CD8-positive, alpha-beta memory T cell (primary cell): ENCODE measurements around the gene NTN4. TPM values are rescaled to one million over a fixed set of nuclear protein-coding genes. Genes with fewer than 3 reads are reported as not detected.

Source experiments
- CTCF ChIA-PET: fragments of 350-600 bp; sonication (Branson Sonifier 250); formaldehyde crosslinking; loops from one replicate; lab custom pipeline; 2021; ENCODE audit warnings: antibody characterized with exemption; lab: Charles Lee
- POLR2A ChIA-PET: fragments of 350-600 bp; sonication (Branson Sonifier 250); formaldehyde crosslinking; loops from one replicate; lab custom pipeline; 2021; ENCODE audit warnings: antibody characterized with exemption; lab: Charles Lee
- DNase-seq, 5 donors: peaks; one replicate each; pipeline versions ENCODE4 v3.0.0 to v3.0.0-alpha.2; 2020 to 2022; ENCODE audit warnings: mixed read lengths in 1 of 5
- H3K27ac ChIP-seq: one replicate; pipeline ENCODE4 v1.7.0; 2013; ENCODE audit warnings: low read depth, mild to moderate bottlenecking, low read length, moderate library complexity
- H3K27me3 ChIP-seq: 2 replicates; pipeline ENCODE4 v1.7.0; 2013; ENCODE audit warnings: low read length, mild to moderate bottlenecking; ENCODE audit not compliant: insufficient read depth, poor library complexity, severe bottlenecking
- H3K36me3 ChIP-seq: 2 replicates; pipeline ENCODE4 v1.7.0; 2013; ENCODE audit warnings: mild to moderate bottlenecking, low read length, moderate library complexity; ENCODE audit not compliant: insufficient read depth
- H3K4me1 ChIP-seq: 2 replicates; pipeline ENCODE4 v1.7.0; 2013; ENCODE audit warnings: mild to moderate bottlenecking, low read length, moderate library complexity; ENCODE audit not compliant: insufficient read depth
- H3K4me3 ChIP-seq: 2 replicates; pipeline ENCODE4 v1.7.0; 2013; ENCODE audit warnings: mild to moderate bottlenecking, low read length
- H3K9me3 ChIP-seq: 2 replicates; pipeline ENCODE4 v1.7.0; 2013; ENCODE audit warnings: mild to moderate bottlenecking, low read length
- H3K27ac Mint-ChIP-seq, 8 donors: one replicate each; pipeline ENCODE4 v1.8.0; 2020 to 2021; ENCODE audit warnings: mixed read lengths in 8 of 8, mild to moderate bottlenecking in 6 of 8, inconsistent platforms in 3 of 8, moderate library complexity in 3 of 8
- H3K27me3 Mint-ChIP-seq, 2 donors: one replicate each; pipeline ENCODE4 v1.8.0; 2020 to 2021; ENCODE audit warnings: mixed read lengths in 2 of 2, mild to moderate bottlenecking in 1 of 2, moderate library complexity in 1 of 2
- H3K36me3 Mint-ChIP-seq, 3 donors: one replicate each; pipeline ENCODE4 v1.8.0; 2020 to 2021; ENCODE audit warnings: mixed read lengths in 3 of 3, inconsistent platforms in 1 of 3, mild to moderate bottlenecking in 1 of 3
- H3K4me1 Mint-ChIP-seq, 3 donors: one replicate each; pipeline ENCODE4 v1.8.0; 2020 to 2021; ENCODE audit warnings: mixed read lengths in 3 of 3, inconsistent platforms in 1 of 3, mild to moderate bottlenecking in 1 of 3
- H3K4me3 Mint-ChIP-seq, 7 donors: one replicate each; pipeline ENCODE4 v1.8.0; 2020 to 2021; ENCODE audit warnings: mixed read lengths in 7 of 7, mild to moderate bottlenecking in 6 of 7, moderate library complexity in 4 of 7, inconsistent platforms in 2 of 7
- H3K9me3 Mint-ChIP-seq, 5 donors: one replicate each; pipeline ENCODE4 v1.8.0; 2020 to 2022; ENCODE audit warnings: mixed read lengths in 5 of 5, mild to moderate bottlenecking in 3 of 5, moderate library complexity in 2 of 5, inconsistent platforms in 1 of 5
- polyA plus RNA-seq: library from polyadenylated mRNA; unstranded; fragments of 300-500 nt; fragmentation: Illumina TruSeq; gene quantifications from one replicate; pipeline ENCODE4 v1.2.3, GENCODE V29; 2021
- total RNA-seq, 2 experiments: library from RNA; stranded (reverse); gene quantifications; one replicate each; pipeline ENCODE4 v1.2.3, GENCODE V29; 2021

The NTN4 gene
- total and polyA plus RNA-seq, 3 experiments from 2014 or later = 4.2 TPM; not detected in 2

DNA sequence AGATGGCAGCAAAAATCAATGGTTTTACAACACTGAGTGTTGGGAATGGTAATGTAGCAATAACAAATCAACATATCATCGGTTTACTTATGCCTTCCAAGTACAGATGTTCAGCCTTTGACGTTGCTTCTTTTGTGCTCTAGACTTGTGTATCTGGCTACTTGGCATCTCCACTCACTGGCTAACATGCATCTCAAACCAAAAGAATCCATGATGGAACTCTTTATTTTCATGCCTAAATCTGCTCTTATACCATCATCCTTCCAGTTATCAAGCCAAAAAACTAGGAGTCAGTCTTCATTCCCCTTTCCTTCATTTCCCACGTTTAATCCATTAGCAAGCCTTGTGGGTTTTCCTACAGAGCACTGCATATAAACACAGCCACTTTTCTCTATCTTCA is 150.0 kb downstream of the NTN4 start:
- Histone ChIP-seq H3K36me3 (no peaks in the 10 kb centered on the region), H3K9me3 (no peaks in the 10 kb centered on the region), H3K27ac (no peak overlapping the region), H3K4me3 (no peak overlapping the region), H3K27me3 (no peaks in the 10 kb centered on the region), H3K4me1 (no peaks in the 10 kb centered on the region)
- H3K36me3 Mint-ChIP-seq = no peaks in the 10 kb centered on the region
- H3K27ac Mint-ChIP-seq = no peak overlapping the region
- H3K9me3 Mint-ChIP-seq = no peaks in the 10 kb centered on the region
- POLR2A ChIA-PET = no interaction called here
- H3K4me3 Mint-ChIP-seq = no peak overlapping the region
- no peak for DNase-seq
- peaks cover 0 to 3% of the 10 kb centered on the region in 2 donors for H3K27me3 Mint-ChIP-seq
- peaks cover 0 to 3% (median 0%) of the 10 kb centered on the region in 3 donors for H3K4me1 Mint-ChIP-seq
- CTCF ChIA-PET = no interaction called here

DNA sequence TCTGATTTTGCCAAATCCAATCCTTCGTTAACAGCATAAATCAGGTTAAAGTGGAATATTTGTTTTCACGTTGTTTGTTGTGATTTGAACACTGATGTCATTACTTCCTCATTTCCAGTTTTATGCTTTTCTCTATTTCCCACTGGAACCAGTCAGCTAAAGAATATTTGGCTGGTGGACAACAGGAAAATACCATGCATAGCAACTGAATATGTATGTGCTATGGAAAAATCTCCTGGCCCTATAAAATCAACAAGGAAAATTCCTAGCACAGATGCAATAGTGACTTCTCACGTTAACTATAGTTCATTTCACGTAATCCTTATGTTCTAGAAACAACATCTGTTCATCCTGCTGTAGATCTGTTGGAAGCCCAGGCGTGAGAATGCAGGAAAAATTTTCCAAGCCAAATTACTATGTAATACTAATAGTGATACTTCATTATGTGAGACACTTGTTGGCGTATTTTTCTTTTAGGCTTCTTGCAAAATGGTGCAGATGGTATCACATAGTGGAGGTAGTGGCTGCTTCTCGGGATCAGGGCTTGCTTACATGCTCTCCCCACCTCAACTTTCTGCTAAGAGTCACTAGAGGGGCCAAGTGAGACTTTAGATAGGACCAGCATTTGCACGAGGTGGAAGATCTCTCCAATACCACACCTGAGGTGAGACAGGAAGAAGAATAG is 153.0 kb downstream of the NTN4 start:
- DNase-seq = no peak
- H3K9me3 ChIP-seq = no peaks in the 10 kb centered on the region
- peaks cover 0 to 3% (median 0%) of the 10 kb centered on the region in 3 donors for H3K4me1 Mint-ChIP-seq
- H3K36me3 ChIP-seq = no peaks in the 10 kb centered on the region
- no peak overlapping the region for H3K27ac ChIP-seq
- no peak overlapping the region for H3K4me3 Mint-ChIP-seq
- H3K27ac Mint-ChIP-seq = no peak overlapping the region
- no peaks in the 10 kb centered on the region for H3K4me1 ChIP-seq
- ChIA-PET POLR2A (no interaction called here), CTCF (no interaction called here)
- peaks cover 0 to 3% of the 10 kb centered on the region in 2 donors for H3K27me3 Mint-ChIP-seq
- H3K27me3 ChIP-seq = no peaks in the 10 kb centered on the region
- no peak overlapping the region for H3K4me3 ChIP-seq
- H3K9me3 Mint-ChIP-seq = no peaks in the 10 kb centered on the region
- no peaks in the 10 kb centered on the region for H3K36me3 Mint-ChIP-seq

DNA sequence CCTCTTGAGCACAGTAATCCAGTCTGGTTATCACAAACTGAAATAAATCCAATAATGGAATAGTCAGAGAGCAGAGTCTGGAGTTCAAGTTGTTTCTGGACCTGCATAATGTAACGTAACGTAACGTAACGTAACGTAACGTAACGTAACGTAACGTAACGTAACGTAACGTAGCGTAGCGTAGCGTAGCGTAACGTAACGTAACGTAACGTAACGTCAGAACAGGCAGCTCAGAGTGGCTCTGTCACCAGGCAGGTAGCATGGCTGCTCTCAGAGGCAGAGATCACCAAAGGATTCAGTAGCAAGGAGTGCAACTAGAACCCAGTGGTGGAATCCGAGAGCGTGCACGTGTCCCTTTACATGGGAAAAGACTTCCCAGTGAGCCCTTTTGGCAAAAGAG is 153.6 kb downstream of the NTN4 start:
- no peak overlapping the region for H3K27ac Mint-ChIP-seq
- no peak overlapping the region for H3K4me3 Mint-ChIP-seq

DNA sequence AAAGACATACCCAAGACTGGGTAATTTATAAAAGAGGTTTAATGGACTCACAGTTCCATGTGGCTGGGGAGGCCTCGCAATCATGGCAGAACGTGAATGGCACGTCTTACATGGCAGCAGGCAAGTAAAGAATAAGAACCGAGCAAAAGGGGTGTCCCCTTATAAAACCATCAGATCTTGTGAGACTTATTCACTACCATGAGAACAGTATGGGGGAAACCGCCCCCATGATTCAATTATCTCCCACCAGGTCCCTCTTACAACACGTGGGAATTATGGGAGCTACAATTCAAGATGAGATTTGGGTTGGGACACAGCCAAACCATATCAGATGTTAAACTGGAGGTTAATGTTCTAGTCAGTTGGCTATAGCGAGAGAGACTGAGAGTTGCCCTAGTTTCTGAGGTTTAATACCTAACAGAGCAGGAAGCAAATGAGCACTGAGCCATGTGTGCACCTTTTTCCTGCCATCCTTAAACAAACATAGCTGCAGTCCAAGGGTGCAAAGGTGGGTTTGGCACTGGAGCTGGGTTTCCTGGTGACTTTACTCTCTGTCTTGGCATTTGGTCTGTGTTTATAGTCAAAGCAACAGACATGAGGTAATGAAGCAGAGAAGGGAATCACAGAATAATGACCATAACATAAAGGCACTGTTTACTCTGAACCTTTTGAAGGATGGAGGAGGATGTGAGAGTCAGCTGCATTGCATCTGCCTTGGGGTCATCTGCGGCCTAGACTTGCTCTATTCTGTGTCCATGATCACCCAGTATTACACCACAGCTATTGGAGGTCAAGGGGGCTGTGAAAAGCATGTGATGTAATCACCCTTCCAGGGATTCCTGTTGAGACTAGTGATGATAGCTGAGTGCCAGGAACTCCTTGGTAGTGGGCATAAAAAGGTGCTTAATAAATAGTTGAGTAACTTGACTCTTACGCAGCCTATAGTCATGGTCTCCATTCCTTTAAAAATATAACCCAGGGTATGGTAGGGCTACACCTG is 155.6 kb downstream of the NTN4 start:
- H3K4me1 Mint-ChIP-seq = no peaks in the 10 kb centered on the region
- POLR2A ChIA-PET = no interaction called here

More for the DNA sequence above, 153.6 kb downstream of the NTN4 start:
- Histone ChIP-seq H3K27ac (no peak overlapping the region), H3K4me1 (no peaks in the 10 kb centered on the region), H3K36me3 (no peaks in the 10 kb centered on the region), H3K27me3 (no peaks in the 10 kb centered on the region), H3K9me3 (no peaks in the 10 kb centered on the region), H3K4me3 (no peak overlapping the region)
- ChIA-PET CTCF (no interaction called here), POLR2A (no interaction called here)
- H3K4me1 Mint-ChIP-seq = no peaks in the 10 kb centered on the region
- H3K36me3 Mint-ChIP-seq = no peaks in the 10 kb centered on the region
- H3K9me3 Mint-ChIP-seq = no peaks in the 10 kb centered on the region
- DNase-seq = no peak
- H3K27me3 Mint-ChIP-seq = peaks cover 0 to 3% of the 10 kb centered on the region in 2 donors

DNA sequence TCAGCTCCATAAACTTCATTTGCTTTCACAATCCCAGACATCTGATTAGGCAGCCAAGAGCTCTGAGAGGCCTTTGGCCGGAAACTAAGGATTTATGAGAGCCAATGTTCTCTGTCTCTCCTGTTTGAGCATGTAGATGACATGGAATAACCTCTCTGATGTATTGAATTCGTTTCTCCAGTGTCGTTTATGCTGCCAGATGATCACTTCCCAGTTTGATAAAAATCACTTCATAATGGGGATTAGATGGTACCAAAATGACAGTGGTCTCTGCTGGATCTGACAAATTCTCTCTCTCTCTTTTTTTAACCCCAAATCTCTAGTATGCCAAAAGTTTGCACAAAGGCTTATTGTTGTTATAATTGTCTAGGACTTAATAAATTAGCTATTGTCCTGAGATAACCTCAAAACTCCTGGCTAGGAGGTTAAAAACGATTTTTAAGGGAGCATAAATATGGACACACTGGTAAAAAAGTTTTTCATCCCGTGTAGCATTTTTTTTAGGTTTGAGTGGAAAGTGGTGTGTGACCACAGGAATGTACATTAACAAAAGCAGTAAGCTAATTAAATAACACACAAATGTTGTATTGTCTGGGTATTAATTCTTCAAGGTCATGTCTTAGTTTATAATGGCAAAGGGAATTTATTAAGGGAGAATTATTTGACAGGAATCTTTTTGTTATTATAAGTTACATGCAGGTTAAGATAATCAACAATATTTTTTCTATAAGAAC is 156.7 kb downstream of the NTN4 start:
- Mint-ChIP-seq H3K4me1 (no peaks in the 10 kb centered on the region), H3K9me3 (no peaks in the 10 kb centered on the region), H3K27ac (no peak overlapping the region), H3K27me3 (peaks cover 0 to 3% of the 10 kb centered on the region in 2 donors), H3K4me3 (no peak overlapping the region), H3K36me3 (no peaks in the 10 kb centered on the region)
- Histone ChIP-seq H3K4me1 (no peaks in the 10 kb centered on the region), H3K36me3 (no peaks in the 10 kb centered on the region), H3K9me3 (no peaks in the 10 kb centered on the region), H3K4me3 (no peak overlapping the region), H3K27me3 (no peaks in the 10 kb centered on the region), H3K27ac (no peak overlapping the region)
- ChIA-PET CTCF (no interaction called here), POLR2A (no interaction called here)
- DNase-seq = no peak

More for the DNA sequence above, 155.6 kb downstream of the NTN4 start:
- H3K4me3 ChIP-seq = no peak overlapping the region
- H3K27me3 ChIP-seq = no peaks in the 10 kb centered on the region
- peaks cover 0 to 3% of the 10 kb centered on the region in 2 donors for H3K27me3 Mint-ChIP-seq
- H3K4me3 Mint-ChIP-seq = no peak overlapping the region
- H3K36me3 Mint-ChIP-seq = no peaks in the 10 kb centered on the region
- H3K4me1 ChIP-seq = no peaks in the 10 kb centered on the region
- H3K27ac Mint-ChIP-seq = no peak overlapping the region
- no peaks in the 10 kb centered on the region for H3K9me3 Mint-ChIP-seq
- no peak overlapping the region for H3K27ac ChIP-seq
- DNase-seq = no peak
- CTCF ChIA-PET = no interaction called here
- H3K36me3 ChIP-seq = no peaks in the 10 kb centered on the region
- no peaks in the 10 kb centered on the region for H3K9me3 ChIP-seq

DNA sequence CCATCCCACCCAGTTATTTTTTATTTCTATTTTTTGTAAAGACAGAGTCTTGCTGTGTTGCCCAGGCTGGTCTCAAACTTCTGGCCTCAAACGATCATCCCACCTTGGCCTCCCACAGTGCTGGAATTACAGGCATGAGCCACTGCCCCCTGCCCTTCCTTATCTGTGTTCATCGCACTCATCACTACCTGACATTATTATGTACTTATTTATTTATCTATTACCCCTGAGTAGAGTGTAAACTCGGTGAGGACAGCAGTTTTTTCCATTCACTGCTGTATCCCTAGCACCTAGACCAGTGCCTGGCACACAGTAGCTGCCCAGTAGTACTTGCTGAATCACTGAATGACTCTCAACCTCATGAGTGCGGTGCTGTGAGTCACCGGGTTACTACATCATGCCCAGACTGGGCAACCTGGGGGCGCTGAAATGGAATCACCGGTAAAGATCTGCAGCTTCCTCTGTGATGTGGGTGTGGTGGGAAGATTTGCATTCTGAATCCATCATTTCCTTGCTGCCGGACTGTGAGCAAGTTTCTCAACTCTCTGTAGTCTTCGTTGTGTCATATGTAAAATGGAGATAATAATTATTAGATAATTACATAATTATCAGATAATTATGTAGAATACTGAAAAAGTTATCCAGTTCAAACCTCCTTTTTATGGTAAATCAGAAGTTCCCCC is 157.4 kb downstream of the NTN4 start:
- Mint-ChIP-seq H3K27ac (no peak overlapping the region), H3K27me3 (peaks cover 0 to 3% of the 10 kb centered on the region in 2 donors), H3K4me1 (no peaks in the 10 kb centered on the region), H3K36me3 (no peaks in the 10 kb centered on the region), H3K4me3 (no peak overlapping the region), H3K9me3 (no peaks in the 10 kb centered on the region)
- no peak for DNase-seq
- H3K27ac ChIP-seq = no peak overlapping the region
- ChIA-PET CTCF (no interaction called here), POLR2A (no interaction called here)
- no peak overlapping the region for H3K4me3 ChIP-seq
- H3K9me3 ChIP-seq = no peaks in the 10 kb centered on the region
- no peaks in the 10 kb centered on the region for H3K4me1 ChIP-seq
- no peaks in the 10 kb centered on the region for H3K36me3 ChIP-seq
- no peaks in the 10 kb centered on the region for H3K27me3 ChIP-seq

DNA sequence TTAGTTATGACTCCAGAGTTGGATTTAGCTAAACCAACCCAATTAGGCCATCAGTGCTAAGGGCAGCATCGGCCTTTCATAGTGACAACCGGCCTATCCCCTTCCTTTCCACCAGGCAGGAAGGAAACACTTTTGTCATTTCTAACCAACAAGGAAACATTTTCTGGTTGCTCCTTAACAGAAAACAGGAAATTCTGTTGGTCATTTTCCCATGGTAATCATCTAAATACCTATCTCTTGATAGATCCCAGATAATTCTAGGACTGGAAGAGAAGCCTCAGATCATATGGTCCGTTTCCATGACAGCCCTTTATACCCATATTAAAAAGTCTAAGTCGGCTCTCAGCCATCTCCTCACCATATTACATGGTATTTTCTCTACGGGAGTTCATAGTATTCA is 160.1 kb downstream of the NTN4 start:
- Histone ChIP-seq H3K36me3 (no peaks in the 10 kb centered on the region), H3K4me3 (no peak overlapping the region), H3K4me1 (no peaks in the 10 kb centered on the region), H3K9me3 (no peaks in the 10 kb centered on the region), H3K27ac (no peak overlapping the region), H3K27me3 (no peaks in the 10 kb centered on the region)
- H3K4me3 Mint-ChIP-seq = no peak overlapping the region
- no peaks in the 10 kb centered on the region for H3K9me3 Mint-ChIP-seq
- no peak overlapping the region for H3K27ac Mint-ChIP-seq
- H3K36me3 Mint-ChIP-seq = no peaks in the 10 kb centered on the region
- ChIA-PET POLR2A (no interaction called here), CTCF (no interaction called here)
- peaks cover 1 to 9% of the 10 kb centered on the region in 2 donors for H3K27me3 Mint-ChIP-seq
- DNase-seq = no peak
- H3K4me1 Mint-ChIP-seq = no peaks in the 10 kb centered on the region
